GM21737 (cell line): ENCODE results near the gene ARSB.
"Not testable (repeated sequence)": the region's sequence is repeated elsewhere in the genome, so short reads cannot be mapped to it uniquely, and the experiment has no call there.

Experiments
- ATAC-seq: cut with Tn5 transposase; IDR thresholded peaks from one replicate; pipeline ENCODE4 v1.9.1; 2021; ENCODE audit warnings: mild to moderate bottlenecking, moderate library complexity; ENCODE audit not compliant: unreplicated experiment

Gene ARSB

DNA sequence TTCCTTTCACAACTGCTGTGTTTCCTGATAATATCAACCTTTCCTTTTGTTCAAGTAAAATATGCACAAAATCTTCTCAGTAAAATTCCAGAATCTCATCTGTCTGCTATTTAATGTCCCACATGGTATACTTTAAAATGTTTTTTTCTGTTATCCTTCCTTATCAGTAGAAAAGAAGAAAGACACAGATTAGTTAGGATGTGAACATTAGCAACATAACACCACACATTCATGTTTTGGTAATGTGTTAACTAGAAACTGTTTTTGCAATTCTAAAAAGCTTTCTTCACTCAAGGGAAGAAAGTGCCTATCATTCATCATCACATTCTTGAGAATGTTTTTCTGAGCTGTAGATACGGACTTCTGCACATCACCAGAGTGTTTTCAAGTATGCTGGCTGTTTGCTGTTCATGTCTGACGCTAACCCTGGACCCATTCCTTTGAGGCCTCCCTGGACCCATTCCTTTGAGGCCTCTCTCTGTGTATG is 10.5 kb upstream of the ARSB start:
- ATAC-seq: no peak

DNA sequence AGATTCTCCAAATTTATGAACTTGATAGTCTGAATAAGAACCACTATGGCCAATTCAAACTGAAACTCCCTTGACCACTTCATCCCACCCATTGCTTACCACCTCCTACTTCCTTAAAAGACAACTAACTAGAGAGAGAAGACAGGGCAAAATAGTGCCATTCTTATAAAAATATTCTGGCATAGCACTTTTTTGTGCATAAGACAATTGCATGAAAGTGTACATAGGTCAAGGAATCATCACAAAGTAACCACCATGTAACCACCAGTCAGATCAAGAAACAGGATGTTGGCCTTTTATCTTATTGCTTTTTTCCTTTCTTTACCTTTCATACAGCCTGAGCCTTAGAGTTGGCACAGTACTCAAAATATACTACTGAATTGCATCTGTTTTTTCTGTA is 8.1 kb upstream of the ARSB start:
- no peak for ATAC-seq

DNA sequence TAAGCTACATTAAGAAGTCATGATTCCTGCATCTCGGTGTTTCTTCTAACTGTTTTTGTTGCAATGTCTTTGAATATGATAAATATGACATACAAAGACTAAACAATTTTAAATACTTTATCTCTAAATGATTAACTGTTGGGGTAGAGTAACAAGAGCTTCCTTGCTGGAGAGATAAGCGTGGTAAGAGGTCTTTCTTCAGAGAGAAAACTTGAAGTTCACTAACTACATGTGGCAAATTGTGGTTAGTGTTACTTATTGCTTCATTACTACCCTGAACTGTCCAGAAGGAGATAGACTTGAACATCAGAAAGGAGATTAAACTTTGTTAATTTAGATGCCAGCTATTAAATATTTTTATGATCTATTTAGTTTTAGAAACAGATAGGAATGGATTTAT is 7.0 kb upstream of the ARSB start:
- no peak for ATAC-seq

- ATAC-seq: no peak
Measured at GRCh38 chr5:78989080-78989479, 4.0 kb upstream of the ARSB start.

DNA sequence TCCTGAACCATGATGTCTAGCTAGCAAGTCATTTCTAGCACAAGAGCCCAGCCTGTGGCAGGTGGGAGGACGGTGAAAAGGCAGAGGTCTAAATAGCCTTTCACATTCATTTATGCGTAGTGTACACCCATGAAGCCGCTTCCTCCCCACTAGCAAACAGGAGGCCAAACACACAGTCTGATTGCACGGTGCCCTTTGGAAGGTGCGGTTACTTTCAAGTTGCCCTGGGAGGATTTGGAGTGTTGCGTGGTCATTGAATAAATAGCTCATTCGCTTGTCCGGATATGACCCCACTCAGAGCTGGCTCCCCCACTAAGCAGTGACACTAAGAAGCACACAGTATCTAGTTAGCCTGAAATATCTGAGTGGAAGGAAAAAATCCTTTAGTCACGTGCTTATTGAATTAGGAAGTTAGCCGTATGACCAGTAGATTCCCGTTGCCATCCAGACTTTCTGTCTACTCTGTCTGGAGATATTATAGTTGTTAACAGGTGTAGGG is 664 bp upstream of the ARSB start:
- ATAC-seq: peak; percentile 42

- peak; percentile 55 for ATAC-seq
Measured at GRCh38 chr5:78984439-78985115, 533 bp downstream of the ARSB start.

DNA sequence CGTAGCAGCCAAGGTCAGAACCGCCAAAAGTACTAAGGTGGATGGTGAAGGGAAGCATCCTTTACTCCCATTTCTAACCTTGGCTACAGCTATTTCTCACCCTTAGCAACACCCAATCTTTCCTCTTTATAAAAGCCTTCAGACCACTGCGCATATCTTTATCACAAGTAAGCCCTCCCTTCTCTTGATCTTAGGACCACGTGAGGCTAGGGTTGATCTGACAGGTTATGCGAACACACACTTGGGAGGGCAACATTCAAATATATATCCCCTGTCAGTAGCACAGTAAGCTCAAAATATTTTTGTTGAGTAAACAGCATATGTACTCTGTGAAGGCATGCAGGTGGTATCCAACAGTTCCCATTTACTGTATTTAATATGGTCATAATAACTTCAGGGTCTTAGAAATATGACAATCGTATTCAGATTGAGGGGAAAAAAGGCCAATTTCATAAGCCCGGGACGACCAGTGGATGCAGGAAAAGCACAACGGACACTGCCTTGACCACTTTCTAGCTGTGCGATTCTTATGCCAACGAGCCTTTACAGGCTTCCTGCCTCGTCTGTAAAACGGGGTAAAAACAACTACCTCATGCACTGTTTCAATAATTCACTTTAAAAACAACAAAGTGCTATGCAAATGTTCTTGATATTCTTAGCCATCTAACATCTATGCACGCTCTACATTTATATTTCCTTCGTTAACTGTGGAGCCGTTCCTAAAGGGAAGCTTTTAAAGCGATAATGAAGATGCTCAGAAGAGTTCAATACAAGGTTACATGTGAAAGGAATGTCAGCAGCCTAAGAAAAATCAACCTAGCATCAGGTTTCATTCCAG is 1.3 kb downstream of the ARSB start:
- peak; percentile 6 for ATAC-seq

GRCh38 chr5:78983194-78983593 is 1.9 kb downstream of the ARSB start:
- ATAC-seq: not testable (repeated sequence)

GRCh38 chr5:78979909-78980308 is 5.2 kb downstream of the ARSB start:
- no peak for ATAC-seq

GRCh38 chr5:78979117-78979742 is 5.9 kb downstream of the ARSB start:
- no peak for ATAC-seq

DNA sequence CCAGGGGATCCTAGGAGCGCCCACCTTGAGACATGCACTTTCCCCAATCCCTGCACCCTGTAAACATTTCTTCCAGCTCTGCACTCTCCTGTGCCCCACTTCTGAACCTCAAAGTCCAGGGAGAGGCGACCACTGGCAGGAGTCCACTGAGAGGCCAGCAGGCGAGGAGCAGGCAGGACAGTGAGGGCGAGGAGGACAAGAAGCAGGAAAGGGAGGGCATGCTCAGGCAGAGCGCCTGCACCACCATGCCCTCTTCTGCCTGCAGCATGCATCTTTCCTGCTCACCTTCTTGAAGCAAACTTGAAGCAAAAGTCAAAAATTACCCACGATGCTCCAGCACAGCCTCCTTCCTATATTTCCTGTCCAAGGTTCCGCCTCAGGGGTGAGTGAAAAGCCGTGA is 10.1 kb downstream of the ARSB start:
- ATAC-seq: no peak

- no peak for ATAC-seq
Measured at GRCh38 chr5:78974601-78975000, 10.5 kb downstream of the ARSB start.

DNA sequence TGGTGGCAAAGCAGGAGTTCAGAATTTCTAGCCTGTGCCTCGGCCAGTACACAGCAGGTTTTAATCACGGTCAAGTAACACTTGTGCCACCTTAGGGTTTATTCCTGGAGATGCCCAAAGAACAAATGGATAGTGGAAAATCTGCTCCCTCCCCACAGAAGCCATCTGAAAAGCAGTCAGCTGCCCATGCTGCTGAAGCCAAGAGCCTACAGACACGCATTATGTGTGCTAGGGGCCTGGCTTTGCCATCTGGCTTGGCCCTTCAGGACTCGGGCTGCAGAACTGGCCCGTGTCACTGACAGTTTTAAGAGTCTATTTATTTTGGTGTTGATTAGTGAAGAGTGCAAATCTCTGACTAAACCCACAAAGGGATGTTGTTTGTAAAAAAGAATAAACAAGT is 11.1 kb downstream of the ARSB start:
- no peak for ATAC-seq

DNA sequence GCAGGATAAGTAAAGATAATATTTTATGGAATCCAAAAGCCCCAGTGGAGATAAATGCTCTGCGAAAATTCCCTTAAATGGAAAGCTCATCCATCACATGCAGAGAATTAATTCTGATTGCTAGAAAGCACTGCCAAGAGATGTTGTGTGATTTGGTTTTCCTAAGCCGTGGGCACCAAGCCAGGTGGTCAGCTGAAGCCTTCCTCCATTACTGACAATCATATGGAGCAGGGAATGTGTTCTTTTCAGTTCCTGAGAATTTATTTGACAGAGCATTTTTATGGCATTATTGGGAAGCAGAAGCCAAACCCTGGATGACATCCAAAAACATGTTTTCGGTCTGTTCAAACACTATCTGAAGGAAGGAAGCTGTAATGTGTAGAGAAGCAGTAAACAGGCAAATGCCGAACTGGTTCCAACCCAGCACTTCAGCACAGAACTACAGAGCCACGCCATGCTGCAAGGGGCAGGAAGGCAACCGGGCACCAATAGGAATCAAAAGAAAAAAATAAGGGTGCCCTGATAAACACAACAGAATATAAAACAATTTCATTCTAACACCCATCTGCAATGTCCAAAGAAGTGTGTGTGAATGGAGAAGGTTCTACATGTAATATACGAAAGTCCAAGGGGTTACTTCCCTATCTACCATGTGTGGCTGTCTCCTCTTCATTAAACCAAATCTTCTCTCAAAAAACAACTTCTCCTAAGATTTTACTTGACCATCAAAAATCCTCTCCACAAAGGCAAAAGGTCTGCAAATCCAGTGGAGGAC is 12.3 kb downstream of the ARSB start:
- ATAC-seq: no peak

DNA sequence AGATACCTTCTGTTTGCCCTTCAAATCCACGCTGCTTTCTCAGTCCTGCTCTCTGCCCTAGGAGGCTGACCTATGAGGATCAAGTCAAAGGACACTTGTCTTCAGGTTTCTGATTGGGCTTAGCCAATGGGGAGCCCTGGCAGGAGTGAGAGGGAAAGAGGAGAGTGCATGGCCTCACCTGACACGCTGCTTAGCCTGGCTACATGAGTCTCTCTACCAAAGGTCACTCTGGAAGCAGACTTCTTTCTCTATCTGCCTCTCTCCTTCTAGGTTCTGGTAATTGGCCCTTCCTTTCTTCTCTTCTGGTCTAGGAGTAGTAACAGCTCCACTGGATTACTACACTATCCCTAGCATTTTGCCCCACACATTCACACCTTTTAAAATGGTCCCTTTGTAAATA is 13.1 kb downstream of the ARSB start:
- ATAC-seq: no peak

DNA sequence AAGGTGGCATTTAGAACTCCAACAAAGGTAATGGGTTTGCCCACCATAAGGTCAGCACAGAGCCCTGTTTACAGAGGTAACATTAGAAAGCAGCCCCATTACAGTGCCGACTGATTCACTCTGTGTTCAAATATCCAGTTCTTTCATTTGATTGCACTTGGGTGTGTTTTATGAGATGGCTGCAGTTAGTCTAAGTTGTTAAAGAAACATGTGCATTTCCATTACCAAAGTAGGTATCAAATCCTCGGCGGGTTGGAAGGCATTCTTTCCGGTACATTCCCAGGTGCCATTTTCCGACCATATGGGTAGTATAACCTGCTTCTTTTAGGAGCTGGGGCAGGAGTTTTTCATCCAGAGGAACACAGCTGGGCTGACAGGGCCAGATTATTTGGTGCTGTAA is 16.3 kb downstream of the ARSB start:
- no peak for ATAC-seq

DNA sequence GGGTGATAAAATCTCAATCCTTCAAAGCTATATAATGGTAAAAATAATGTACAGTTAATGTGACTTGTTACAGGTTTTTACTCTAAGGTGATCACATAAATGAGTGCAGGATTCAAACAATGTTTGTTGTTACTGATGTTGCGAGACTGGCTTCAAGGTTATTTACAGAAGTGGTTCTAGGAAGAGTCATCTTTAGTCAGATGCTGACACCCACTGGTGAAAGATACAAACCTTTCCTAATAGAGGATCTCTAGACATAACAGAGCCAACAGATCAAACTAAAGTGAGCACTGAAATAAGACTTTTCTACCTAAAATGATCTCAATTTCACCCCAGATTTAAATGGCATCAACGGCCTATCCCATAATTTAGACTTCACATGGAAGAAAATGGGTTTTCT is 20.2 kb downstream of the ARSB start:
- no peak for ATAC-seq

- ATAC-seq: no peak
Measured at GRCh38 chr5:78961743-78962142, 23.4 kb downstream of the ARSB start.

DNA sequence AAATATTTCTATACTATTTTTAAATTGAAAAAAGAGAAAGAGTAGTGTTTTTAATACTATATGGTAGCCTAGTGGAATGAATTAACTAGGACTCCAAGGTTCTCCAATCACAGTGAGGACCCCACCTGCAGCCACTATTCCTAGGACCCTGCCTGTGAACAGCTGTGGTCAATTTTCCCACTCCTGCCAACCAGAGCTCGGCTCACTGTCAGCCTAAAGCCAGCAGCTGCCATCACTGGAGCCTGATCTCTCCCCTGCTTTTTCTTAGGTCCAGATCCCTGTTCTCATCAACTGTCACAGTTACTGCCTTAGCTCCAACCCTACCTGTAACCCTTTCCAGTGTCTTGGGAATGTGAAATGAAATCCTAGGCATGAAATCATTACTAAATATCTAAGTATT is 25.3 kb downstream of the ARSB start:
- ATAC-seq: no peak

- no peak for ATAC-seq
Measured at GRCh38 chr5:78958672-78959445, 26.3 kb downstream of the ARSB start.
